ENCODE data around the gene BBS1.
"Not testable (repeated sequence)": the region's sequence is repeated elsewhere in the genome, so short reads cannot be mapped to it uniquely, and the experiment has no call there.

The BBS1 gene

GRCh38 chr11:66566221-66566620, 55.8 kb downstream of the BBS1 start:
- Mint-ChIP-seq H3K9me3 (no peaks in the 10 kb centered on the region), H3K4me1 (peaks cover 14% of the 10 kb centered on the region), H3K36me3 (peaks cover 1% of the 10 kb centered on the region), H3K27ac (no peak overlapping the region), H3K4me3 (peak overlapping the region; percentile 8), H3K27me3 (no peaks in the 10 kb centered on the region)

- Mint-ChIP-seq H3K27me3 (no peaks in the 10 kb centered on the region), H3K9me3 (no peaks in the 10 kb centered on the region), H3K4me3 (peak overlapping the region; percentile 79), H3K36me3 (peaks cover 1% of the 10 kb centered on the region), H3K27ac (no peak overlapping the region), H3K4me1 (peaks cover 14% of the 10 kb centered on the region)
These were observed 57.3 kb downstream of the BBS1 start for GRCh38 chr11:66567787-66568123.

- Mint-ChIP-seq H3K27ac (peak within 1 kb of the TSS; percentile 78), H3K9me3 (no peaks in the 10 kb centered on the region), H3K36me3 (peaks cover 1% of the 10 kb centered on the region)
These were observed 57.9 kb downstream of the BBS1 start, which contains the start of gene CTSF for GRCh38 chr11:66568124-66568916. Gene CTSF (minus strand): TSS chr11:66568606. CDS start chr11:66568486, 120 bp downstream.

GRCh38 chr11:66569076-66569475, 58.6 kb downstream of the BBS1 start:
- no peak overlapping the region for H3K27ac Mint-ChIP-seq
- no peaks in the 10 kb centered on the region for H3K27me3 Mint-ChIP-seq
- H3K4me3 Mint-ChIP-seq = no peak overlapping the region
- peaks cover 14% of the 10 kb centered on the region for H3K4me1 Mint-ChIP-seq
- no peaks in the 10 kb centered on the region for H3K9me3 Mint-ChIP-seq
- H3K36me3 Mint-ChIP-seq = peaks cover 1% of the 10 kb centered on the region

More at GRCh38 chr11:66568124-66568916, 57.9 kb downstream of the BBS1 start, which contains the start of gene CTSF:
- peaks cover 14% of the 10 kb centered on the region for H3K4me1 Mint-ChIP-seq
- peak within 1 kb of the TSS; percentile 86 for H3K4me3 Mint-ChIP-seq
- no peaks in the 10 kb centered on the region for H3K27me3 Mint-ChIP-seq

- Mint-ChIP-seq H3K36me3 (peaks cover 1% of the 10 kb centered on the region), H3K27me3 (no peaks in the 10 kb centered on the region), H3K4me3 (no peak overlapping the region), H3K4me1 (peaks cover 14% of the 10 kb centered on the region), H3K9me3 (no peaks in the 10 kb centered on the region), H3K27ac (no peak overlapping the region)
These were observed 59.8 kb downstream of the BBS1 start for GRCh38 chr11:66570079-66570849.

- peaks cover 1% of the 10 kb centered on the region for H3K36me3 Mint-ChIP-seq
- H3K9me3 Mint-ChIP-seq = no peaks in the 10 kb centered on the region
- H3K4me3 Mint-ChIP-seq = no peak overlapping the region
- peaks cover 1% of the 10 kb centered on the region for H3K27me3 Mint-ChIP-seq
- H3K27ac Mint-ChIP-seq = no peak overlapping the region
- H3K4me1 Mint-ChIP-seq = peaks cover 14% of the 10 kb centered on the region
These were observed 60.4 kb downstream of the BBS1 start for GRCh38 chr11:66570850-66571180.

- H3K36me3 Mint-ChIP-seq = peaks cover 1% of the 10 kb centered on the region
- peaks cover 22% of the 10 kb centered on the region for H3K4me1 Mint-ChIP-seq
- no peaks in the 10 kb centered on the region for H3K9me3 Mint-ChIP-seq
- peaks cover 2% of the 10 kb centered on the region for H3K27me3 Mint-ChIP-seq
- H3K4me3 Mint-ChIP-seq = peak overlapping the region; percentile 42
- H3K27ac Mint-ChIP-seq = no peak overlapping the region
These were observed 68.7 kb downstream of the BBS1 start for GRCh38 chr11:66579017-66579606.

GRCh38 chr11:66580803-66581202, 70.4 kb downstream of the BBS1 start:
- no peaks in the 10 kb centered on the region for H3K9me3 Mint-ChIP-seq
- H3K36me3 Mint-ChIP-seq = peaks cover 1% of the 10 kb centered on the region
- H3K27me3 Mint-ChIP-seq = peaks cover 1% of the 10 kb centered on the region
- H3K4me1 Mint-ChIP-seq = peaks cover 22% of the 10 kb centered on the region
- no peak overlapping the region for H3K27ac Mint-ChIP-seq
- no peak overlapping the region for H3K4me3 Mint-ChIP-seq

- no peak overlapping the region for H3K27ac Mint-ChIP-seq
- no peak overlapping the region for H3K4me3 Mint-ChIP-seq
- peaks cover 1% of the 10 kb centered on the region for H3K27me3 Mint-ChIP-seq
- peaks cover 1% of the 10 kb centered on the region for H3K36me3 Mint-ChIP-seq
- H3K9me3 Mint-ChIP-seq = no peaks in the 10 kb centered on the region
- H3K4me1 Mint-ChIP-seq = peaks cover 22% of the 10 kb centered on the region
These were observed 70.8 kb downstream of the BBS1 start for GRCh38 chr11:66581261-66581660.

- H3K4me3 Mint-ChIP-seq, H3K36me3 Mint-ChIP-seq, H3K9me3 Mint-ChIP-seq, H3K27me3 Mint-ChIP-seq, H3K27ac Mint-ChIP-seq: not testable (repeated sequence)
- peaks cover 22% of the 10 kb centered on the region for H3K4me1 Mint-ChIP-seq
These were observed 72.2 kb downstream of the BBS1 start for GRCh38 chr11:66582565-66583147.
